GM18870 (cell line): ENCODE results near the gene MAPK4.

Experiments
- ATAC-seq: cut with Tn5 transposase; IDR thresholded peaks from one replicate; pipeline ENCODE4 v1.9.1; 2021; ENCODE audit warnings: moderate library complexity; ENCODE audit not compliant: unreplicated experiment

MAPK4 gene

DNA sequence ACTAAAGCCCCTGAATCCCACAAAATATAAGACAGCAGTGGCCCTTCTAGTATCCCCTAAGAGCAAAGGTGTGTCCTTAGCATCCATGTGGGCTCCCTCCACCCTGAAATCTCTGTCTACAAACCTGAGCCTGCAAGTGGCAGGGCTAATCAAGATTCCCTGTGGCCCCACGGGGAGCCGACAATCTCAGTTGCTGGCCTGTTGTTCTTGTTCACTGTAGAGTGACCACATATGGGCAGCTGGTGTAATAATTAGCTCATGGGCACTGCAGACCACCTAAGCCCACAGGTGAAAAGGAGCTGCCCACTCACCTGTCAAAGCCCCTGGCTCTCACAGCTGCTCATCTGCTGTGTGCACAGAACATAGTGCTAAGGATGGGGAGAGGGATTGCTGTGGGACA, 157.7 kb downstream of the MAPK4 start:
- no peak for ATAC-seq

DNA sequence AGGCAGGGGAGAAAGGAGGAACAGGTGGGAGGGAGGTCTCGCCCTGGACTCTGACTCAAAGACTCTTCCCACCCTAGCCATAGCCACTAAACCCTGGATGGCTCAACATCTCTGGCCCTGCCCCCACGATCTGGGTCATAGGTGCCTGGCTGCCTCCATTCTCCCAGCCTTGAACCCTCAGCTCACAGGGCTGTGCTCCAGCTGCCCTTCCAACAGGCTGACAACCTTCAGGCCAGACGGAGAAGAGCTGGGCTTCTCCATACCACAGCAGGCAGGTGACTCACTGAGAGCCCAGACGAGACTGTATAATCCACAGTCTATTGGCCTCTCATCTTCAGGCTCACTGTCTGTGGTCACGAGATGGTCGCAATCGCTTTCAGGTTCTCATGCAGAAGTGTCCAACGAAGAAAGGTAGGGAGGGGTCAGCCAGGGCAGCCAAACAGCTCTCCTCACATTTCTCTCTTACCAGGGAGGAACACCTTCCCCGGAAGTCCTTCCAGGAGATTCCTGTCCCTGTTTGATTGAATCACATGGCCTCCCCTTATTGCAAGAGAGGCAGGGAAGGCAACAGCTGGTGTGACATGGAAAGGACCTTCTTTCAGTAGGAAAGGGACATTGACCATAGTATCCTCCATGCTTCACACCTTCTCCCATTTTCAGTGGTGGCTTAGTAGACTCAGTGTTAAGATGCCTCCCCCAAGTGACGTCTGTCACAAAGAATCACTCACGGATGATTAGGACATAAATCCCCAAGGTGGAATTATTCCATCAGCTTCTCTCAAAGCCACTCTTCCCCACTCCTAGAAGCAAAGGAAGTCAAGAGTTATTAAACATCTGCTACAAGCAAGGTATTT, 159.8 kb downstream of the MAPK4 start:
- ATAC-seq: no peak

DNA sequence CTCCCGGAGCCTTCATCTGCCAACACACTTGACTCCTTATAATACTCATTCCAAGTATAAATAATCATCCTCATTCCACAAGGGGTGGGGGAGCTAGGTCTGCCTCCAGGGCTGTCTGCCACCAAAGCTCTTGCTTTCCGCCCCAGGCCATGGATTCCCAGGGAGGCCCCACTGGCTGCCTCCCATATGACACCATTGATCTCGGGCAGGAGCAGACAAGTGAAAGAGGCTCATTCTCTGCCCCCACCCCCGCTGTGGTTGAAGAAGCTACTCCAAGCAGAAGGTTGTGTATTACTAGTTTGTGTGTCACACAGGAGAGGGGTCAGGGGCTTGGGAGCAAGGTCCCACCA, 160.4 kb downstream of the MAPK4 start:
- ATAC-seq: no peak

DNA sequence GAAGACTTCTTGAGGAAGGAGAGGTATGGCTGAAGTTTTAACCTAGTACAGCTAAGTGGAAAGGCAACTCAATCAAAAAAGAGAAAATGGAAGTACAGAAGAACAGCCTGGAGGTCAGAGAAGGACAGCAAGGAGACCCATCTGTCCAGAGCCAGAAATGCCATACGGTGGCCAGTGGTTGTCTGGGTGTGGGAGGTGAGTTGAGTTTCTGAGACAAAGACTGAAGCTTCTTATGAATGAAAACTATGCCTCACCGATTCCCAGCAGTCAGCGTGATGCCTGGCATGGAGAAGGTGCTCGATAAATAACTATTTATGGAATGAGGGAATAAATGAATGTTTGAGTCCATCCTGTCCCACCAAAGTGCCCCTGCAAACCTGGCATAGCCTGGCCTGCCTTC, 161.1 kb downstream of the MAPK4 start:
- ATAC-seq: no peak

DNA sequence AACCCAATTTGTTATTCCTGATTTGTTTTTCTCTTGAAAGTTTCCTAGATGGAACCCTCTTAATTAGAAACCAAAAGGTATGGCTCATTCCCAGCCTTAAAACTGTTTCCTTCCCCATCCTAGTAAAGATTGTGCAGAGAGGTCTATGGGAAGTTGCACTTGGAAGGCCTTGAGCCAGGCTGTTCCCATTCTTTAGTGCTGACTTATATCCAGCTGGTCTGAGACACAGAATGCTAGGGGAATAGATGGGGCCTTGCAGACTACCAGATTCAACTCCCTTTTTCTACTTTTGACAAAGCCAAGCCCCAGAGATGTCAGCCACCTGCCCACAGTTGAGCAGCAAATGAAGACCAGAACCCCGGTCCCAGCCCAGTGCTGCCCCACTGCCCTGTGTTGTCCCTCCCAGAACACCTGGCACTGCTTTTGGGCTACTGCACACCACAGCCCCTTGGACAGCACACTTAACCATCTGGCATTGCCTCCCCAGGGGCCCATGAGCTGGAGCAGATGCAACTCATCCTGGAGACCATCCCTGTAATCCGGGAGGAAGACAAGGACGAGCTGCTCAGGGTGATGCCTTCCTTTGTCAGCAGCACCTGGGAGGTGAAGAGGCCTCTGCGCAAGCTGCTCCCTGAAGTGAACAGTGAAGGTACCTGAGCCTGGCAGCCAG, 161.7 kb downstream of the MAPK4 start:
- no peak for ATAC-seq

DNA sequence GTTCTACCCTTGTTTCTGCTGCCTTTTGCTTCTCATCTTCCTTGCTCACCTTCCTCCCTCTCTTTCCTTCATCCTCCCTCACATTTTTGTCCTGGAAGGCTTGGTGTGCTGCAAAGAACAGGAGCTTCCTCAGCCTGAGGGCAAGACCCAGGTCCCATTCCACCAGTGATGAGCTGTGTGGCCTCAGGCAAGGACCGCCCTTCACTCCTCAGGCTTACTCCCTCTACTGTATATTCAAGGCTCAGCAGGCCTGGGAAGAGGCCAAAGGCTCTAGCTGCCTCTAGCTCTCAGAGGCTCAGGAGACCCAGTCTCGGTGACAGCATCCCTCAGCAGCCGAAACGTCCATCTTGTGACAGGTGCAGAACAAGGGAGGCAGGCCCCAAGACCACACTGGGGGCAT, 162.4 kb downstream of the MAPK4 start:
- no peak for ATAC-seq

DNA sequence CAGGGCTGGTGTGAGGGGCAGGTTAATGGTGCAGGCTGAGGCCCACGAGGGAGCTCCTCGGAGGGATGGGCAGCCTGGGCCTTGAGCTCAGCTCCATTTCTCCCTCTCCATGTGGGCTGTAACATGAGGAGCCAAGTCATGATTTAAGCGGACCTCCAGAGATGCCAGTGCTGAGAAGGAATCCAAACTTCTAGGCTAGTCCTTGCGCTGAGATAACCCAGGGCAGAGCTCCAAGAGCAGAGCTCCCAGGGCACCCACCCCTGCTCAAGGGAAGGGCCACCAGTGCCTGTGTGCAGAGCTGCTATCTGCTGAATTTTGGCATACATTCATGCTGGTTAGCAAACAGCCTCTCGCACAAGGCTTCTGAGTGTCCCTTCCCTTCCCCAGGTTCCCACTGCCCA, 164.9 kb downstream of the MAPK4 start:
- ATAC-seq: no peak

DNA sequence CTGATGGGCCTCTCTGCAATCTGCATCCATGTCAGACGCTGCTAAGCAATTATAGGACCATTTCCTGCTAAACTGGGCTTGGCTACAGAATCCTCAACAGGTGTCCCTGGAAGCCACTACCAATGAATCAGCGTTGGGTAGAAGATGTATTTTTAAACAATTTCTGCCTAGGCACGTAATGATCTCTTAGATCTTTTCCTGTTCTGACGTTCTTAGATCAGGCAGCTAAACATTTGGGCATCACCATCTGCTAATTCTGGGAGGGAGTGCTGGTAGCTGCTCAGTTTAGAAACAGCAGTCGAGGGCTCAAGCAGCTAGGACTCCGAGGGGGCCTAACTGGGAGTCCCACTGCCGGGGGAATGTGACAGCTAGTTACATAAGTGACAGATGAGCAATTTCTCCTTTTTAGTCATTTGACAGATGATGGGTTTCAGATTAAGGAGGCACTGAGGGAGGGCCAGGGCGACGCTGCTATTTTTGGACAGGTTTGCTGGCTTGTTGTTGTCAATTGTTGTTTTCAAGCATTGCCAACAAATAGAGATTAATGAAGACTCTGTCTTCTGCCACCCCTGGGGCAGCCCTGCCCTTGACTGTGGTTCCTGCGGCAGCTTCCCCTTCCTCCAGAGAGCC, 167.2 kb downstream of the MAPK4 start:
- ATAC-seq: peak; percentile 94

DNA sequence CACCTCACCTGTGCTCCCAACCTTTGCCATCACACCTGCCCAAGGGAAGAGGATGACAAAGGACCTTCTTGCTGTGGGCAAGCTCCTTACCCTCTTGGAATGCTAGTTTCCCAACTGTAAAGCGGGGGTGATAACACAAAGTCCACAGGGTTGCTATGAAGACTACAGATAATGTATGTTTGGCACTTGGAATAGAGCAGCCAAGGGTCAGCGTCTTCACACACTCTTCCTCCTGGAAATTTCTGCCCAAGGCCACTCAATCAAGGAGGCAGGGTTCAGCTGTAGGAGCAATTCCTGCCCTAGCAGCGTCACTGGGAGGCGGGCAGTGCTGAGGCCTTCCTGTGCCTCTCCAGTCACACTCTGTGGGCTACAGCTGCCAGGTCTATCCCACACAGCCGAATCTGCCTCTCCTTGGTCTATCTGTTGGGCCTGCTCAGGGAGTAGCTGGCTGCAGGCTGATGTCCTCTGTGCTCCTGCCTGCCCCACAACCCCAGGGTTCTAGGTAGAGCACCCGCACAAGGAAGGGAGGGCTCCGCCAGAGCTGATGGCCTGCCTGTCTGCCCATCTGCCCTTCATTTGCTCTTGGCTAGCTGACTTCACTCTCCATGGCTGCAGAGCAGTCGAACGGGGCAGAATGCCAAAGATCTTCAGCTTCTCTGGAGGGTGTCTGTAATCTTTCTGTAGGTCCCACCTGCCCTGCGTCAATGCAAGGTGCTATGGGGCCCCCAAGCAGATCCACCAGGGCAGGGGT, 168.0 kb downstream of the MAPK4 start:
- ATAC-seq: no peak

DNA sequence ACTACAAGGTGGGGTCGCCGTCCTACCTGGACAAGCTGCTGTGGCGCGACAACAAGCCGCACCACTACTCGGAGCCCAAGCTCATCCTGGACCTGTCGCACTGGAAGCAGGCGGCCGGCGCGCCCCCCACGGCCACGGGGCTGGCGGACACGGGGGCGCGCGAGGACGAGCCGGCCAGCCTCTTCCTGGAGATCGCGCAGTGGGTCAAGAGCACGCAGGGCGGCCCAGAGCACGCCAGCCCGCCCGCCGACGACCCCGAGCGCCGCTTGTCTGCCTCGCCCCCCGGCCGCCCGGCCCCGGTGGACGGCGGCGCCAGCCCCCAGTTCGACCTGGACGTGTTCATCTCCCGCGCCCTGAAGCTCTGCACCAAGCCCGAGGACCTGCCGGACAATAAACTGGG, 169.5 kb downstream of the MAPK4 start:
- ATAC-seq: no peak

DNA sequence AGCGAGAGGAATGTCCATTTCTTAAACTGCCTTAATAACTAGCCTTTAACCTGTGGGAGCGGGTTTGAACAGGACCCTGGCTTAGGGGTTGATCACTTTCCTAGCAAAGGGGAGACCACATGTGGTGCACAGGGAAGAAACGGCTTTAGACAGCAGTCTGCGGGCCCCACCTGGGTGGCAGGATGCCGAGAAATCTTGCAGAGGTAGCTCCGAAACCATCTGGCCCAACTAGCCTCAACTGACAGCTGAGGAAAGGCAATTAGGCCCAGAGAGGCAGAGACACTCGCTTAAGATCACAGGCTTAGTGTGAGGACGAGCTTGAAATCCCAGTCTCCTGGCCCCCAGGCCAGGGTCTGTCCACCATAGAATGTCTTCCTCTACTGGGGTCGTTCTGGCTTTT, 170.1 kb downstream of the MAPK4 start:
- ATAC-seq: no peak

DNA sequence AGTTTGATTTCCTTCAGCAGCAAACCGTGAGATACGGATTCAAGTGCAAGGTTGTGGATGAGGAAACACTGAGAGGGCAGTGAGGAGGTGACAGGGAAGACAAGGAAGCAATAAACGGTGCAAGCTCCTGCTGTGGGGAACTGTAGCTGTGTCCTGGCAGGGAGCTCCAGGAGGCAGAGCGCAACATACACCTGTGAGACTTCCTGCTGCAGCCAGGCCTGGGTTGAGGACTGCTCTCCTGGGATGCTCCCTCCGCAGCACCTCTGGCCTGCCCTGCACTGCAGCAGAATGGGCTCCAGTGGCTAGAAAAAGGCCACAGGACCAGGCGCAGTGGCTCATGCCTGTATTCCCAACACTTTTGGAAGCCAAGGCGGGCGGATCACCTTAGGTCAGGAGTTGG, 174.5 kb downstream of the MAPK4 start:
- ATAC-seq: no peak

DNA sequence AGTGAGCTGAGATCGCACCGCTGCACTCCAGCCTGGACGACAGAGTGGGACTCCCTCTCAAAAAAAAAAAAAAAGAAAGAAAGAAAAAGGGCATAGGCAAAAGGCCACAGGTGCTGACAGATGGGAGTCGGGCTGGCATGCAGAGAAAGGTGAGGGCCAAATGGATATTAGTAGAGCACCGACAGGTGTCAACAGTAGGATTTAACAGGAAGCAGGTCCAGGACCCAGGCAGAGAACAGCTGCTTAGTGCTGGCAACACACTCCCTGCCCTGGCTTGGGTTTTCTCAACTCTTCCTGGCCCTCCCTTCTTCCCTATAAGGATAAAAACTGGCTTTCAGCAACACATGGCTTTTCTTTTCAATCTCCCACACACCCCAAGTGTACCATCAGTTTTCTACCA, 175.0 kb downstream of the MAPK4 start:
- ATAC-seq: no peak

DNA sequence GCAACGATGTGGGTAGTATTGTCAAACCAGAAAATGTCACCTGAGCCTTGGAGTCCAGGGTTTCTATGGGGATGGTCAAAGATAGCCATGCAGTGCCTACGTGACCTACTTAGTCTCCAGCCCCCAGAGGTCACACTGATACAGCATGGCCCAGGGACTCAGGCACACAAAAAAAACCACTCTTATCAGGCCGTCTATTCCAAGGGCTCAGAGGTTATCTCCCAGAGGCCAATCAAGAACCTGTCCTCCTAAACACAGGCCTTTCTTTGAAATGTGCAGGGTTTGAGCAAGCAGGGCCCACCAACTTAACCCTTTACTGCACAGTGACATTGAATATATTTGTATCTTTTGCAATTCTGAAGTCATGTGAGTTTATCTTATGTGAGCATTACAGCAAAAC, 177.2 kb downstream of the MAPK4 start:
- no peak for ATAC-seq

DNA sequence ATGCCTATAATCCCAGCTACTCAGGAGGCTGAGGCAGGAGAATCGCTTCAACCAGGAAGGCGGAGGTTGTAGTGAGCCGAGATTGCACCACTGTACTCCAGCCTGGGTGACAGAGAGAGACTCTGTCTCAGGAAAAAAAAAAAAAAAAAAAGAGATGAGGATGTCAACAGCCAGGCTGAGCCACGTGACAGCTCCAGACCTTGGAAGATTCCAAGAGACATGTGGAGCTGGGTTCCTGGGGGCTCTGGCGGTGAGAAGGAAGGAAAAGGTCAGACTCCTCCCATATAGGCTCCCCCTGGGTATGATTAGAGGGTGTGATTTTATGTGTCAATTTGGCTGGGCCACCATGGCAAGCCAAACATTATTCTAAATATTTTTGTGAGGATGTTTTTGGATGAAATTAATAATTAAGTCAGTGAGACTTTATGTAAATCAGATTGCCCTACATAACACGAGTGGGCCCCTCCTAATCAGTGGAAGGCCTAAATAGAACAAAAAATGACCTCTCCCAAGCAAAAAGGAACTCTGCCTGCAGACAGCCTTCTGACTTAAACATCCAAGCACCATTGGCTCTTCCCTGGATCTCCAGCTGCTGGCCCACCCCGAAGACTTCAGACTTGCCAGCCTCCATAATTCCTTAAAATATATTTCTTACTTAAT, 178.3 kb downstream of the MAPK4 start:
- ATAC-seq: no peak

DNA sequence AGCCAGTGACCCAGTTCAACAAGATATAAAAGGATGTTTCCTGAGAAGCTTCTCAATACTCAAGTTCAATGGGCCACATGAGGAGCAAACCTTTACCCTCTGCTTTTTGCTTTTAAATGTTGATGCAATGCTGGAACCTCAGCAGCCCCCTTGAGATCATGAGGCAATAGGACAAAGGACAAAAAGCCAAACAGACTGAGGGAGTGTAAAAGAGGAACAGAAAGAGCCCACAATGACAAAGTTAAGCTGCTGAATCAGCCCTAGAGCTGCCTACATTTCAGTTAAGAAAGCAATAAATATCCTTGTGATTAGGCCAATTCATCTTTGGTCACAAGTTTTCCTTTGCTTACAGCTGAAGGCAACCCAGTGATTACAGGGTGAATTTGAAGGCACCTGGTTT, 183.1 kb downstream of the MAPK4 start:
- ATAC-seq: no peak

DNA sequence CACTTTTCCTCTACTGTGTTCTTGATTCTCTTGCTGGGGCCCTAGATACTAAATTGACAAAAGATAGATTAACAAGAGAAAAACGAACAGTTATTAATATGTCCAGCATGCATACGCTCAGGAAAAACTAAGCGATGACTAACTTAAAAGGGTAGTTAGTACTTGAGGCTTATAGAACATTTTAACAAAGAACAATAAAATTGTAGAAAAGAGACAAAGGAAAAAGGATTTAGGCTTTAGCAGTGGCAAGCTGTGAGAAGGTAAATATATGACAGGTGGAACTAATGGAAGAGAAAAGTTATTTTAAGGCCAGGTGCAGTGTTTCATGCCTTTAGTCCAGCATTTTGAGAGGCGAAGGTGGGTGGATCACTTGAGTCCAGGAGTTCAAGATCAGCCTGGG, 184.4 kb downstream of the MAPK4 start:
- no peak for ATAC-seq

DNA sequence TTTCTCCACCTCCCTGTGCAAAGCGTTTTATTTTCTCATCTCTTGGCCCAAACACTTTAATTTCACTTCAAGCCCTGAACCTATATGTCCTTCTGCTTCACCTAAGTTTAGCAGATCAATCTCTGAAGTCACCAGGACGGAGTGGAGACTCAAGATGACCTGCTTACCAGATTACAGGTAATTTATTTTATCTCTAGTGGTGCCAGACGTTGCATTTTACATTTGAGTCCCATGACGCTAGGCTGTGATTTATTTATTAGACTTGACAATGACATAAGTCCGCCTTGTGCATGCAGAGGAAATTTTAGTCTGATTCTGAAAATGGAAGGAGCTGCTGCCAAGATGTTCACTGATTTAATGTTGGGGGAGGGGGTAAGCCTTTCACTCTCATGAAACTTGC, 186.1 kb downstream of the MAPK4 start:
- no peak for ATAC-seq

DNA sequence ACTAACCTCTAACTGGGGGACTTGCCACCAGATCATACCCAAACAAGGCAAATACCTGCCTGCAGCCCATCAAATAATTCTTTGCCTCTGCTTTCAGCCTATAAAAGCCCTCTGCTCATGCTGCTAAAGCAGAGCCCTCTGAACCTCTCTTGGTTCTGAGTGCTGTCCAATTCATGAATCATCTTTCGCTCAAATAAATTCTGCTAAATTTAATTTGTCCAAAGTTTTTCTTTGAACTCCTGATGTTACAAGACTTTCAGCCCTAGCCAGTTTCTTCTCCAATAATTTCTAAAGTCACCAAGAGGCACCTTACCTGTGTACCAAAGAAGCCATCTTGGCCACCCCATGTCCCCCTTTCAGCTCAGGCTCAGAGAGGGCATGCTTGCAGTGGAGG, 188.0 kb downstream of the MAPK4 start:
- no peak for ATAC-seq

DNA sequence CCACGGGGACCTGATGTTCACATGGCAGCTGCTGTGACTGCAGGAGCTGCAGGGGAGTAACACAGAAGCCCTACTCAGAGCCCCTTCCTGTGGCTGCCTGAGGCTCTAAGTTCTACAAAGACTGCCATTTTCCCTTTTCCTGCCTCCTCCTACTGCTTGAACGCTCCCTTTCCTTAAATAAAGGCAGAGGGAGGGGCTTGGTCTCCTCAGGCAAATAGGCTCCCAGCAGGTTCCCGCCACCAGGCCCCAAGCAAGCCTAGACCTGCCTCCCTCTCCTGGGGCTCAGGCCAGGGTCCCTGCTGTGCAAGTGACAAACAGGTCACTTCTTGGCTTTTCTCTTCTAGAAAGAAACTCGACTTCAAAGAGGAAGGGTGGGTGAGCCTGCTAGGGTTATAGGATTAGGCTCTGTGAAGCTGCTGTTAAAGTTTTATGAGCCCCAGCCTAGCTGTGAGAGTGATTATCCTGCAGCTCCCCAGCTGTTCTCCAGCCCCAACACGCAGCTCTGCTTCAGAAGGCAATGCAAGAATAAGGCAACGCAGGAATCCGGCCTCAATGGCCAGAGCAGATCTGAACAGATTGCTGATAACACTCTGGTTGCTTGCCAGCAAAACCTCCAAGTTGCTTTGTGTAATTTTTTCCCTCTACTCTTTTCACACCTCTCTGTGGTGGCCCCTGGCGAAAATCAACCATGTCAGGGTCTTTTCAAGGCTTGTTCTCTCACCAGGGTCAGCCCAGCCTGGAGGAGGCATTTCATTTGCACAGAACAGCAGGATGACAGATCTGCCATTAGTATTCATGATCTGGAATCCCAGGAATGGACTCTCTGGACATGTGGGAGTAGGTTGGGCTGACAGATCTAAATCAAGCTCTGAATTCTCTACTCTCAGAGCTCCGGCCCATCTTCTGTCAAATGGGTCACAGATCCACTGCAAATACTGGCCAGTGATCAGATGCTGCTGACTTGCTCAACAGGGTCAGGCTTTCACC, 188.6 kb downstream of the MAPK4 start:
- no peak for ATAC-seq
